GM12878 (cell line): ENCODE measurements around the gene MISP3. TPM values are rescaled to one million over a fixed set of nuclear protein-coding genes. Genes with fewer than 3 reads are reported as not detected.

ENCODE experiments used
- ATAC-seq: fragments of 200-7000 bp; cut with Tn5 transposase; 3 replicates; pipeline ENCODE4 v1.9.1; 2020; ENCODE audit warnings: mild to moderate bottlenecking, moderate library complexity
- BruUV-seq: library from RNA; stranded (reverse); fragments of 400-500 nt; replicated peaks from 2 replicates; lab custom pipeline; 2021; lab: Mats Ljungman, UMichigan
- CTCF ChIA-PET: fragments of 300-600 bp; sonication (Branson Sonifier 250); formaldehyde crosslinking; extraction: SDS; loops from one replicate; lab custom pipeline; 2021; ENCODE audit warnings: inconsistent platforms; lab: Yijun Ruan, JAX
- POLR2A ChIA-PET: fragments of 350-600 bp; formaldehyde crosslinking; extraction: SDS; loops from one replicate; lab custom pipeline; 2021; ENCODE audit warnings: inconsistent platforms; lab: Charles Lee
- RAD21 ChIA-PET: fragments of 300-600 bp; sonication (Branson Sonifier 250); formaldehyde crosslinking; loops from one replicate; lab custom pipeline; 2023; ENCODE audit warnings: antibody characterized with exemption; ENCODE audit not compliant: unreplicated experiment; lab: Charles Lee
- SMC1A ChIA-PET: fragments of 300-600 bp; sonication (Branson Sonifier 250); formaldehyde crosslinking; loops from one replicate; lab custom pipeline; 2023; ENCODE audit not compliant: unreplicated experiment, uncharacterized antibody; lab: Charles Lee
- DNase-seq: peaks from one replicate; pipeline ENCODE4 v3.0.0-alpha.2; 2011; ENCODE audit warnings: low read depth, low spot score
- FAIRE-seq: peaks from 3 replicates; lab custom pipeline; 2011; peaks lifted over from hg19 to GRCh38; lab: Jason Lieb, UNC
- H2AFZ ChIP-seq: 2 replicates; pipeline ENCODE4 v1.6.0; 2011; ENCODE audit warnings: low read depth, low read length, control low read depth; ENCODE audit not compliant: control insufficient read depth
- H3K27ac ChIP-seq: 2 replicates; pipeline ENCODE4 v1.5.1; 2011; ENCODE audit warnings: control low read depth; ENCODE audit not compliant: control insufficient read depth, insufficient read depth
- H3K27me3 ChIP-seq, 2 experiments: replicated peaks in 1 of 2; 2 replicates each; pipeline versions ENCODE4 v1.6.0 to v1.6.1; 2011; ENCODE audit warnings: low read length in 1 of 2; ENCODE audit not compliant: control insufficient read depth in 2 of 2, insufficient read depth in 2 of 2
- H3K36me3 ChIP-seq, 2 experiments: 2 replicates each; pipeline ENCODE4 v1.5.1; 2011; ENCODE audit warnings: low read length in 1 of 2; ENCODE audit not compliant: control insufficient read depth in 2 of 2, insufficient read depth in 2 of 2
- H3K4me1 ChIP-seq: 2 replicates; pipeline ENCODE4 v1.6.1; 2011; ENCODE audit warnings: mild to moderate bottlenecking, low read length, moderate library complexity, mixed read lengths; ENCODE audit not compliant: control insufficient read depth, insufficient read depth
- H3K4me2 ChIP-seq: 2 replicates; pipeline ENCODE4 v1.6.0; 2011; ENCODE audit warnings: control low read depth; ENCODE audit not compliant: control insufficient read depth, insufficient read depth
- H3K4me3 ChIP-seq: fragments of 200-600 bp; sonication (generic); 2 replicates; pipeline ENCODE4 v1.5.1; 2016
- H3K79me2 ChIP-seq: 2 replicates; pipeline ENCODE4 v1.6.0; 2011; ENCODE audit warnings: low read length; ENCODE audit not compliant: control insufficient read depth, insufficient read depth
- H3K9ac ChIP-seq: 2 replicates; pipeline ENCODE4 v1.8.0; 2011; ENCODE audit warnings: low read length, control low read depth, mixed read lengths; ENCODE audit not compliant: control insufficient read depth, insufficient read depth
- H3K9me3 ChIP-seq: replicated peaks from 3 replicates; pipeline ENCODE4 v1.5.1; 2011; ENCODE audit warnings: mild to moderate bottlenecking, low read length; ENCODE audit not compliant: control insufficient read depth, insufficient read depth
- H4K20me1 ChIP-seq: 2 replicates; pipeline ENCODE4 v1.6.0; 2011; ENCODE audit not compliant: control insufficient read depth, insufficient read depth
- BRCA1 ChIP-seq: IDR thresholded peaks from 2 replicates; pipeline ENCODE4 v1.6.1; 2011; ENCODE audit warnings: low read depth, low read length, improper control_type of control experiment
- EED ChIP-seq: sonication (generic); IDR thresholded peaks from 2 replicates; pipeline ENCODE4 v1.6.1; 2016; ENCODE audit warnings: antibody characterized with exemption, low read depth
- EZH2 ChIP-seq: IDR thresholded peaks from 2 replicates; pipeline ENCODE4 v1.6.1; 2012; ENCODE audit warnings: low read depth, mild to moderate bottlenecking, control low read depth, inconsistent platforms, low read length, borderline replicate concordance; ENCODE audit not compliant: control insufficient read depth
- HDAC2 ChIP-seq: fragments of 200-600 bp; sonication (generic); IDR thresholded peaks from 2 replicates; pipeline ENCODE4 v1.6.1; 2017
- KDM1A ChIP-seq: fragments of 200-600 bp; sonication (generic); IDR thresholded peaks from 2 replicates; pipeline ENCODE4 v1.6.1; 2016; ENCODE audit warnings: borderline replicate concordance
- MEF2A ChIP-seq: IDR thresholded peaks from 2 replicates; pipeline ENCODE4 v1.6.1; 2011; ENCODE audit warnings: low read depth, mild to moderate bottlenecking, low read length, moderate library complexity; ENCODE audit not compliant: insufficient read depth
- NR2F1 ChIP-seq: fragments of 450-650 bp; conservative IDR thresholded peaks from 2 replicates; pipeline ENCODE4 v1.6.1; 2017; ENCODE audit warnings: mild to moderate bottlenecking
- RCOR1 ChIP-seq: conservative IDR thresholded peaks from 2 replicates; pipeline ENCODE4 v1.6.1; 2012; ENCODE audit warnings: low read depth, low read length, improper control_type of control experiment
- SIX5 ChIP-seq: IDR thresholded peaks from 2 replicates; pipeline ENCODE4 v1.6.1; 2011; ENCODE audit warnings: mild to moderate bottlenecking, low read depth, low read length, moderate library complexity; ENCODE audit not compliant: severe bottlenecking
- SUPT20H ChIP-seq: IDR thresholded peaks from 2 replicates; pipeline ENCODE4 v1.6.1; 2011; ENCODE audit warnings: low read depth, mild to moderate bottlenecking, low read length, moderate library complexity, borderline replicate concordance; ENCODE audit not compliant: control insufficient read depth
- ZNF622 ChIP-seq: fragments of 450-650 bp; IDR thresholded peaks from 2 replicates; pipeline ENCODE4 v1.6.1; 2017; ENCODE audit warnings: mild to moderate bottlenecking, inconsistent platforms
- WGBS: methylation state at CpG from one replicate; pipeline ENCODE4 v1.1.6; 2016; ENCODE audit warnings: low lambda C conversion rate; ENCODE audit not compliant: insufficient replicate concordance, insufficient coverage; ENCODE audit errors: missing lambda C conversion rate; 5-methylcytosine and 5-hydroxymethylcytosine counted together
- in situ Hi-C: fragments of 300-500 bp; cut with MboI; formaldehyde crosslinking; loops from 9 replicates; pipeline ENCODE4 v1.14.3; 2018; ENCODE audit warnings: mixed read lengths
- intact Hi-C: fragments of 100-400 bp; cut with micrococcal nuclease; formaldehyde crosslinking; loops from one replicate; pipeline ENCODE4 v1.14.2; 2022; ENCODE audit not compliant: unreplicated experiment
- polyA plus RNA-seq, 11 experiments: library from polyadenylated mRNA; depleted of rRNA in 4 of 11; unstranded in 6 of 11; stranded (reverse) in 5 of 11; fragments of >200 nt; fragmentation: Nextera tagmentation in 4 of 11; fragmentation: Illumina TruSeq in 1 of 11; extraction: Ambion mirVana in 4 of 11; extraction: Trizol in 1 of 11; gene quantifications; 1 replicate in 1 of 11; 2 replicates in 10 of 11; pipeline versions ENCODE4 v1.2.1 to v1.2.3, GENCODE V29; 2011 to 2016; ENCODE audit warnings: inconsistent platforms in 2 of 11, missing spikeins in 2 of 11, low read depth in 1 of 11
- total RNA-seq, 4 experiments: library from RNA; depleted of rRNA in 3 of 4; stranded (reverse); fragments of >200 nt in 3 of 4; fragmentation: Illumina TruSeq in 1 of 4; extraction: Trizol in 1 of 4; gene quantifications; 2 replicates each; pipeline versions ENCODE4 v1.2.1 to v1.2.3, GENCODE V29; 2013 to 2021
- TF ChIP-seq, protein P1 (sequence below): fragments of 450-650 bp; IDR thresholded peaks from 2 replicates; pipeline ENCODE4 v1.6.1; 2017; ENCODE audit warnings: mild to moderate bottlenecking, low read depth, inconsistent platforms; ENCODE audit not compliant: poor library complexity, severe bottlenecking
- TF ChIP-seq, protein P2 (sequence below): fragments of 450-650 bp; formaldehyde crosslinking; IDR thresholded peaks from 2 replicates; pipeline ENCODE4 v1.4.0; 2022; ENCODE audit warnings: mild to moderate bottlenecking, moderate library complexity
- TF ChIP-seq, protein P3 (sequence below): fragments of 450-650 bp; IDR thresholded peaks from 2 replicates; pipeline ENCODE4 v1.6.1; 2017; ENCODE audit warnings: low read depth, mild to moderate bottlenecking, moderate library complexity

Gene MISP3
- total and polyA plus RNA-seq, 10 of the 15 experiments (the other 5 are each of a cell fraction or from before 2014, with no cell fraction given), result 0.07 to 1.4 (median 0.64) TPM

DNA sequence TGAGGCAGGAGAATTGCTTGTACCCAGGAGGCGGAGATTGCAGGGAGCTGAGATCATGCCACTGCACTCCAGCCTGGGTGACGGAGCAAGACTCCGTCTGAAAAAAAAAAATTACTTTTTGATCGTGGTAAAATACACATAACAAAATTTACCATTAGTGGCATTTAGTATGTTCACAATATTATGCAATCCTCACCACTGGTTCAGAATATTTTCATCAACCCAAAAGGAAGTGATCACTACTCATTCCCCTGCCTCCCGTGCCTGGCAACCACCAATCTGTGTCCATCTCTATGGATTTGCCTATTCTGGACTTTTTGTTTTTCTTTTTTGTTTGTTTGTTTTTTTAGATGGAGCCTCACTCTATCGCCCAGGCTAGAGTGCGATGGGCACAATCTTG is 9.5 kb upstream of the MISP3 start (continued):
- no peak for TF ChIP-seq ZNF622
- TF ChIP-seq SUPT20H, result no peak
- TF ChIP-seq, protein P1, sequence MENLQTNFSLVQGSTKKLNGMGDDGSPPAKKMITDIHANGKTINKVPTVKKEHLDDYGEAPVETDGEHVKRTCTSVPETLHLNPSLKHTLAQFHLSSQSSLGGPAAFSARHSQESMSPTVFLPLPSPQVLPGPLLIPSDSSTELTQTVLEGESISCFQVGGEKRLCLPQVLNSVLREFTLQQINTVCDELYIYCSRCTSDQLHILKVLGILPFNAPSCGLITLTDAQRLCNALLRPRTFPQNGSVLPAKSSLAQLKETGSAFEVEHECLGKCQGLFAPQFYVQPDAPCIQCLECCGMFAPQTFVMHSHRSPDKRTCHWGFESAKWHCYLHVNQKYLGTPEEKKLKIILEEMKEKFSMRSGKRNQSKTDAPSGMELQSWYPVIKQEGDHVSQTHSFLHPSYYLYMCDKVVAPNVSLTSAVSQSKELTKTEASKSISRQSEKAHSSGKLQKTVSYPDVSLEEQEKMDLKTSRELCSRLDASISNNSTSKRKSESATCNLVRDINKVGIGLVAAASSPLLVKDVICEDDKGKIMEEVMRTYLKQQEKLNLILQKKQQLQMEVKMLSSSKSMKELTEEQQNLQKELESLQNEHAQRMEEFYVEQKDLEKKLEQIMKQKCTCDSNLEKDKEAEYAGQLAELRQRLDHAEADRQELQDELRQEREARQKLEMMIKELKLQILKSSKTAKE, result no peak

DNA sequence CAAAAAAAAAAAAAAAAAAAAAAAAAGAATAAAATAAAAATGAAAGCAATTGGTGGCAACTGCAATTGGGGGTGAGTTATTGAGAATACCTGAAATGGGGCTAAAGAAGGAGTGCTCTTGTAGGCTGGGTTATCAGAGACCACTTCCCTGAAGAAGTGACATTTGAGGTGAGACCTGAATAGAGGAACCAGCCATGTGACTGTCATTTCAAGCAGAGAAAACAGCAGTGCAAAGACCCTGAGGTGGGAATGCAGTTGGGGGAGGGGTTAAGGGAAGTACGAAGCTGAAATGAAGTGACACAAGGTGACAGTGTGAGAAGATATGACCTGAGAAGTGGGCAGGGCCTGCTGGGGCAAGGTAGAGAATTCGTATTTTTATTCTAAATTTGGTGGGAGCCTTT is 6.5 kb upstream of the MISP3 start:
- no peak overlapping the region for H3K9ac ChIP-seq
- FAIRE-seq (no peak), DNase-seq (no peak), ATAC-seq (no peak)
- 0% methylated on average over 2 of the region's 2 CpGs for WGBS
- POLR2A ChIA-PET, result no interaction called here
- H3K27me3 ChIP-seq, result no peaks in the 10 kb centered on the region
- intact Hi-C loops, result no loop called here
- H3K4me3 ChIP-seq, result no peak overlapping the region
- H3K4me2 ChIP-seq, result no peak overlapping the region
- no peaks in the 10 kb centered on the region for H3K36me3 ChIP-seq
- SMC1A ChIA-PET, result interaction anchor here (1.0 kb wide), 1 partner anchor 25 kb away, joined by 3 read pairs; no protein-coding TSS in a partner anchor
- H3K79me2 ChIP-seq, result no peaks in the 10 kb centered on the region
- in situ Hi-C loops, result loop anchor here (25.0 kb wide), 1 partner anchor 779 kb away; no protein-coding TSS in a partner anchor
- H3K27ac ChIP-seq, result no peak overlapping the region
- RAD21 ChIA-PET, result no interaction called here
- no peaks in the 10 kb centered on the region for H4K20me1 ChIP-seq
- H3K4me1 ChIP-seq, result no peaks in the 10 kb centered on the region
- CTCF ChIA-PET, result interaction anchor here (0.6 kb wide), 1 partner anchor 576 kb away, joined by 3 read pairs; no protein-coding TSS in a partner anchor
- no peak overlapping the region for H2AFZ ChIP-seq
- H3K9me3 ChIP-seq, result no peaks in the 10 kb centered on the region
- BruUV-seq, result no TSS peak
- TF ChIP-seq SIX5 (no peak), EED (no peak), RCOR1 (no peak), HDAC2 (no peak), KDM1A (no peak), BRCA1 (no peak), MEF2A (no peak), NR2F1 (no peak), EZH2 (no peak)
- TF ChIP-seq, protein P1, result no peak
- TF ChIP-seq, protein P2, sequence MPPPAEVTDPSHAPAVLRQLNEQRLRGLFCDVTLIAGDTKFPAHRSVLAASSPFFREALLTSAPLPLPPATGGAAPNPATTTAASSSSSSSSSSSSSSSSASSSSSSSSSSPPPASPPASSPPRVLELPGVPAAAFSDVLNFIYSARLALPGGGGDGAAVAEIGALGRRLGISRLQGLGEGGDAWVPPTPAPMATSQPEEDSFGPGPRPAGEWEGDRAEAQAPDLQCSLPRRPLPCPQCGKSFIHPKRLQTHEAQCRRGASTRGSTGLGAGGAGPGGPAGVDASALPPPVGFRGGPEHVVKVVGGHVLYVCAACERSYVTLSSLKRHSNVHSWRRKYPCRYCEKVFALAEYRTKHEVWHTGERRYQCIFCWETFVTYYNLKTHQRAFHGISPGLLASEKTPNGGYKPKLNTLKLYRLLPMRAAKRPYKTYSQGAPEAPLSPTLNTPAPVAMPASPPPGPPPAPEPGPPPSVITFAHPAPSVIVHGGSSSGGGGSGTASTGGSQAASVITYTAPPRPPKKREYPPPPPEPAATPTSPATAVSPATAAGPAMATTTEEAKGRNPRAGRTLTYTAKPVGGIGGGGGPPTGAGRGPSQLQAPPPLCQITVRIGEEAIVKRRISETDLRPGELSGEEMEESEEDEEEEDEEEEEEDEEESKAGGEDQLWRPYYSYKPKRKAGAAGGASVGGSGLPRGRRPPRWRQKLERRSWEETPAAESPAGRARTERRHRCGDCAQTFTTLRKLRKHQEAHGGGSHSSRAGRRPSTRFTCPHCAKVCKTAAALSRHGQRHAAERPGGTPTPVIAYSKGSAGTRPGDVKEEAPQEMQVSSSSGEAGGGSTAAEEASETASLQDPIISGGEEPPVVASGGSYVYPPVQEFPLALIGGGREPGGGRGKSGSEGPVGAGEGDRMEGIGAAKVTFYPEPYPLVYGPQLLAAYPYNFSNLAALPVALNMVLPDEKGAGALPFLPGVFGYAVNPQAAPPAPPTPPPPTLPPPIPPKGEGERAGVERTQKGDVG (CRISPR knock-in tag), result no peak
- TF ChIP-seq, protein P3, sequence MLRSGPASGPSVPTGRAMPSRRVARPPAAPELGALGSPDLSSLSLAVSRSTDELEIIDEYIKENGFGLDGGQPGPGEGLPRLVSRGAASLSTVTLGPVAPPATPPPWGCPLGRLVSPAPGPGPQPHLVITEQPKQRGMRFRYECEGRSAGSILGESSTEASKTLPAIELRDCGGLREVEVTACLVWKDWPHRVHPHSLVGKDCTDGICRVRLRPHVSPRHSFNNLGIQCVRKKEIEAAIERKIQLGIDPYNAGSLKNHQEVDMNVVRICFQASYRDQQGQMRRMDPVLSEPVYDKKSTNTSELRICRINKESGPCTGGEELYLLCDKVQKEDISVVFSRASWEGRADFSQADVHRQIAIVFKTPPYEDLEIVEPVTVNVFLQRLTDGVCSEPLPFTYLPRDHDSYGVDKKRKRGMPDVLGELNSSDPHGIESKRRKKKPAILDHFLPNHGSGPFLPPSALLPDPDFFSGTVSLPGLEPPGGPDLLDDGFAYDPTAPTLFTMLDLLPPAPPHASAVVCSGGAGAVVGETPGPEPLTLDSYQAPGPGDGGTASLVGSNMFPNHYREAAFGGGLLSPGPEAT, result no peak
